NCI-H446 (cell line): ENCODE data around the gene RNPEPL1.
A peak's percentile ranks its signal among the peaks of the same experiment; 100 is the strongest.
"Not testable (repeated sequence)": the region's sequence is repeated elsewhere in the genome, so short reads cannot be mapped to it uniquely, and the experiment has no call there.

ENCODE experiments used
- DNase-seq, 2 experiments: peaks; one replicate each; lab custom pipeline; 2025; lab: John Stamatoyannopoulos, UW

Gene RNPEPL1

GRCh38 chr2:240567872-240568677, at the start of gene RNPEPL1:
Gene RNPEPL1 (plus strand): TSS chr2:240568484. CDS start chr2:240568587, 103 bp downstream.
- peak in 1 of 2 experiments; percentile 49 for DNase-seq

GRCh38 chr2:240518981-240519380, 49.3 kb upstream of the RNPEPL1 start:
- no peak for DNase-seq

GRCh38 chr2:240519396-240520129, 48.7 kb upstream of the RNPEPL1 start:
- no peak for DNase-seq

DNA sequence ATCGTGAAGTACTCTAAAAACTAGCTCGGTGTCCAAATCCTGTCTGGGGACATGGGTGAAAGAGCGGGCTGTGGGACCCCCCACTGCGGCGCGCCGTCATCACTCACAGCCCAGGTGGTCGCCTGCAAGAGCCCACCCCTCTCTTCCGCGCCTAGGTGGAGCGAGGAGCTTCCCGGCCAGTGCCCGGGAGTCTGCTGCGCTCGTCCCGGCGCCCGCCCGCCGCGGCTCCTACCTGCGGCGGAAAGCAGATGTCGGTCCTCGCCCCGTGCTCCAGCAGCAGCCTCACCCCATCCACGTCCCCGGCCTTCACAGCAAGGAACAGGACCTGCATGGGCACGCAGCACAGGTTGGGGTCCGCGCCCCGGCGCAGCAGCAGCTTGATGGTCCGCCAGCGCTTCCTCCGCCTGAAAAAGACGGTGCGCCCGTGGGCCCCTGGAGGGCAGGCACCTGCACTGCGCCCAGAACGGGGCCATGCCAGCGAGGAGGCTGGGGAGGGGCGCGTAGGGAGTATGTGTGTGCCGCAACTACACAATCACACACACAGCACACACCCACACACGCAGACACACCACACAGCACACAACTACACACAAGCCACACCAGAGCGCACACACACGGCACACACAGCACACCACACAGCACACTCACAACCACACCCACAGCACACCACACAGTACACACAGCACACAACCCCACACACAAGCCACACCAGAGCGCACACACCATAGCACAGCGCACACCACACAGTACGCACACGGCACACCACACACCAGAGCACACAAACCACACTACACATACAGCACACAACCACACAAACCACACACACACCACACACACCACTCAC, 47.9 kb upstream of the RNPEPL1 start:
- no peak for DNase-seq

- no peak for DNase-seq
Measured at GRCh38 chr2:240520974-240521350, 47.3 kb upstream of the RNPEPL1 start.

GRCh38 chr2:240521885-240522284, 46.4 kb upstream of the RNPEPL1 start:
- DNase-seq: not testable (repeated sequence)

DNA sequence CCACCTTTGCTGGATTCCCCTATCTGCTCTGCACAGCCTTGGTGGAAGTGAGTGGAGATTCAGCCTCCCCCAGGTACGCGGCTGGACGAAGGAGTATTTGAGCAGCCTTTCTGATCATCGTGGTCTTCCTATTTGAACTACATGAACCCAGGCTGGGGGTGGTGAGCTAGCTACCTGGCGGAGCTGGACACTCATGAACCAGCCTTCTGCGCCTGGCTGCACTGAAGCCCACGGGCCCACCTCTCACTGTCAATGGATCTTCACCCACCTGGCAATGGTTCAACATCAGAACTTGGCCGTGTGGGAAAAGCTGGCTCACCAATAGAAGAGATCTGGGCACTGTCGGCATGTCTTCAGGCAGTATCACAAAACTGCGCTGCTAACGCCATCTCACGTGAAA, 45.9 kb upstream of the RNPEPL1 start:
- DNase-seq: no peak

- DNase-seq: no peak
Measured at GRCh38 chr2:240523451-240524281, 44.6 kb upstream of the RNPEPL1 start.

DNA sequence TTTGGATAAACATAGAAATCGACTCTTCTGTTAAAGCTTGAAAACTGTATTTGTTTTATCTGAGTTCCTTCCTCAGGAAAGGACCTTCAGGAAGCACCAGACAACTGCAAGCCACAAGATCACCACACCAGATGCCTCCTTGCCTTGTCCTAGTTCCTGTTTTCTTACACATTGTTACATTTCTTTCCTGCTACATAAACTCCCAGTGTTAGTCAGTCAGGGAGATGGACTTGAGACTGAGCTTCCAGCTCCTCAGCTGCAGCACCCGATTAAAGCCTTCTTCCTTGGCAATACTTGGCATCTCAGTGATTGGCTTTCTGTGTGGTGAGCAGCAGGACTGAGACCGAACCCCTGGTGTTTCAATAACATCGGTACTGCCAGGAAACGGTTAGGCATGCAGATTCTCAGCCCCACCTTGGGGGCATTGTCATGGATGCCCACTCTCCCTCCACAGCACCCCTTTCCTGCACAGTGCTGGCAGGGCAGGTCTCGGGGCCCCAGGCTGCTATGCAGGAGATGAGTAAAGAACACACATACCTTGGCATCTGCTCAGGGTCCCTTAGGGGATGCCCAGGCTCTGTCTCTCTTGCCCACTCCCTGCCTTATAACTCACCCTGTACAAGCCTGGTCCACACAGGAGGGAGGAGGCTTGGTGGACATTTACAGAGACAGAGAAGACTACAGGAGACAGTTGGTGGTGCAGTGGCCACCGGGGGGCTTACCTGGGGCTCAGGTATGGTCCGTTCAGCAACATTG, 43.1 kb upstream of the RNPEPL1 start:
- DNase-seq: no peak

- no peak for DNase-seq
Measured at GRCh38 chr2:240525802-240526201, 42.5 kb upstream of the RNPEPL1 start.

GRCh38 chr2:240526521-240526920, 41.8 kb upstream of the RNPEPL1 start:
- DNase-seq: no peak

DNA sequence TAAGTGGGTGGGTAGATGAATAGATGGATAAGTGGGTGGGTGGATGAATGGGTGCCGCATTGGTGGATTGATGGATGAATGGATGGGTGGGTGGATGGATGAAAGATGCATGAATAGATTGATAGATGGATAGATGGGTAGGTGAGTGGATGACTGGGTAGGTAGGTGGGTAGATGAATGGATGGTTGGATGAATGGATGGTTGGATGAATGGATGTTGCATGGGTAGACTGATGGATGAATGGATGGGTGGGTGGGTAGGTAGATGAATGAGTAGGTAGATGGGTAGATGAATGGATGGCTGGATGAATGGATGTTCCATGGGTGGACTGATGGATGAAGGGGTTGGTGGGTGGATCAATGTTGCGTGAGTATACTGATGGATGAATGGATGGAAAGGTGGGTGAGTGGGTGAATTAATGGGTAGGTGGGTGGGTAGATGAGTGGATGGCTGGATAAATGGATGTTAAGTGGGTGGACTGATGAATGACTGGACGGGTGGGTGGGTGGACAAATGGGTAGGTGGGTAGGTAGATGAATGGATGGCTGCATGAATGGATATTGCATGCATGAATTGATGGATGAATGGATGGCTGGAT, 41.0 kb upstream of the RNPEPL1 start:
- DNase-seq: no peak

GRCh38 chr2:240528406-240529040, 39.8 kb upstream of the RNPEPL1 start:
- no peak for DNase-seq

DNA sequence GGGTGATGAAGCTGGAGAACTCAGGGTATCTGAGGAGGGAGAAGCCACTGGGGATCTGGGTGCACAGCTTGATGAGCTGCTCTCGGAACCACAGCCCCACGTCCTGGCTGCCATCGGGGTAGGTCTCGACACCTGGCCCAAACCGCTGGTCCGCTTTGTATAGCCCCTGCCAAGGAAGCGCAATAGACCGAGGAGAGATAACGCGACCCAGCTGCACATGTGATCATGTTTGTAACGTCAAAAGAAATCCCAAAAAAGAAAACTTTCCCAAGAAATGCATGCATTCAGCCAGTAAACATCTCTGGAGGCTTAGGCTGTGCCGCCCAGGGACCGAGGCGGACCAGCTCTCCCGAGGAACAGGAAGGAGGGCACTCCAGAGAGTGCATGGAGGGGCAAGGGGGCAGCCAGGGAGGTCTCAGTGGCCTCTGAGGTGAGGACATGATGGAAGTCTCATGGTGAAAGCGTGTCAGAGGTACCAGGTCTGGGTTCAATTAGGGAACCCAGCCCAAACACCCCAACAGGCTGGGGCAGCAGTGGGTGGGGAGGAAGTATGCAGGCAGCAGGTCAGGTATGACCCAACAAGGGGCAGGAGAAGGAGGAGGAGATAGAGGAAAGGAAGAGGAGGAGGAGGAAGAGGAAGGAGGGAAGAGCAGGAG, 38.8 kb upstream of the RNPEPL1 start:
- DNase-seq: no peak

DNA sequence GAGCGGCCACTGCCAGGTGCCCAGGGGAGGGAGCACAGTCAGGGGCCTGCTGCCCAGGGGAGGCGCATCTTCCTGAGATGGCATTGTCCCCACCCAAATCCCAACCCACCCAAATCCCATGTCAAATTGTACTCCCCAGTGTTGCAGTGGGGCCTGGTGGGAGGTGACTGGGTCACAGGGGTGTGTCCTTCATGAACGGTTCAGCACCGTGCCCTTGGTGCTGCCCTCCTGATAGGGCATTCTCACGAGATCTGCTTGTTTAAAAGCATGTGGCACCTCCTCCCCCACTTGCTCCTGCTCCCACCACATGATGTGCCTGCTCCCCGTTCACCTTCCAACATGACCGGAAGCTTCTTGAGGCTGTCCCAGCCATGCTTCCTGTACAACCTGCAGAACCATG, 38.1 kb upstream of the RNPEPL1 start:
- DNase-seq: no peak

DNA sequence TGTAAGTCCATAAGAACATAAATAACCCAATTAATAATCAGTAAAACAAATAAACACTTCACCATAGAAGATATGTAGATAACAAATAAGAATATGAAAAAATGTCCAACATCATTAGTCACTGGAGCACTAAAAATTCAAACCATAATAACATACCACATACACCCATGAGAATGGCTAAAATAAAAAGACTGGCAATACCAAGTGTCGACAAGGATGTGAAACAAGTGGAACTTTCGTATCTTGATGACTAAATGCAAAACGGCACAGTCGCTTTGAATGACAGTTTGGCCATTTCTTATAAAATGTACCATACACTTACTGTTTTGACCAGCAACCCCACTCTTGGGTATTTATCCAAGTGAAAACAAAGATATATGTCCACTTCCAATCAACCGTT, 37.2 kb upstream of the RNPEPL1 start:
- no peak for DNase-seq

DNA sequence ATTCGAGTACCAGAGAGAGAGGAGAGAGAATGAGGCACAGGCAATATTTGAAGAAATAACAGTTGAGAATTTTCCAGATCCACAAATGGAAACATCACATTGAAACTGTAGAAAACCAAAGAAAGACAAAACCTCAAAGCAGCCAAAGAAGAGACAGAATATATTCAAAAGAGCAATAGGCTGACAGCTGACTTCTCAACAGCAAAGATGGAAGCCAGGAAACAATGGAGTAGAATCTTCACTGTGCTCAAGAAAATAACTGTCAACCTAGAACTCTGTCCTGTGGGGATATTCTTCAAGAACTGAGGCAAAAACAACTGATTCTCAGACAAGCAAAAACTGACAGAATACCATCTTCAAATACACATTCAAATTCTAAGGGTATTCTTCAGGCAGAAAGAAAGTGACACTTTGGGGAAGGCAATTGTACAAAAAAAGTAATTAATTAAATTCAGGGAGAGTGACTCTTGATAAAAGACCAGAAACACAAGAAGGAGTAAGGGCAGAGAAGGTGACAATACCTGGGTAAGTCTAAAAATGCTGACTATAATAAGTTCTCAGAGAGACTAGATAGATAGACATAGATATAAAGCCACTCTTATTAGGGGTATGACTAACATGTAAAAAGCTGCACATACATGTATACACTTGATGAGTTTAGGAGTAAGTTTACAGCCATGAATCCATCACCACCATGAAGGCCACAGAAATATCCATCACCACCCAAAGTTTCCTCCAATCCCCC, 36.1 kb upstream of the RNPEPL1 start:
- DNase-seq: no peak

DNA sequence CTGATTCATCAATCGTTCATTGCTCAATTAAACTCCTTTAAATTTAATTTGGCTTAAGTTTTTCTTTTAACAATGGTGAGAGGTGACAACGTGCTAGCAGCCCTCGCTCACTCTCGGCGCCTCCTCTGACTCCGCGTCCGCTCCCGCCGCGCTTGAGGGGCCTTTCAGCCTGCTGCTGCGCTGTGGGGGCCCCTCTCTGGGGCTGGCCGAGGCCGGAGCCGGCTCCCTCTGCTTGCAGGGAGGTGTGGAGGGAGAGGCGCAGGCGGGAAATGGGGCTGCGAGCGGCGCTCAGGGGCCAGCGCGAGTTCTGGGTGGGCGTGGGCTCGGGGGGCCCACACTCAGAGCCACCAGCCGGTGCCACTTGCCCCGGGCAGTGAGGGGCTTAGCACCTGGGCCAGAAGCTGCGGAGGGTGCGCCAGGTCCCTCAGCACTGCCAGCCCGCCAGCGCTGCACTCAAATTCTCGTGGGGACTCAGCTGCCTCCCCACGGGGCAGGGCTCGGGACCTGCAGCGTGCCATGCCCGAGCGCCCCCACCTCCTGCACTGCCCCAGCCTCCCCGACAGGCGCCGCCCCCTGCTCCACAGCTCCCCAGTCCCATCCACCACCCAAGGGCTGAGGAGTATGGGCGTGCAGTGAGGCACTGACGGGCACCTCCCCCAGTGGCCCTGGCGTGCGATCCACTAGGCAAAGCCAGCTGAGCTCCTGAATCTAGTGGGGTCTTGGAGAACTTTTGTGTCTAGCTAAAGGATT, 30.1 kb upstream of the RNPEPL1 start:
- no peak for DNase-seq
